GM18858 (cell line): ENCODE results near the gene DISP3.

Experiments used
- ATAC-seq: cut with Tn5 transposase; IDR thresholded peaks from one replicate; pipeline ENCODE4 v1.9.1; 2021; ENCODE audit not compliant: unreplicated experiment

DISP3 gene

DNA sequence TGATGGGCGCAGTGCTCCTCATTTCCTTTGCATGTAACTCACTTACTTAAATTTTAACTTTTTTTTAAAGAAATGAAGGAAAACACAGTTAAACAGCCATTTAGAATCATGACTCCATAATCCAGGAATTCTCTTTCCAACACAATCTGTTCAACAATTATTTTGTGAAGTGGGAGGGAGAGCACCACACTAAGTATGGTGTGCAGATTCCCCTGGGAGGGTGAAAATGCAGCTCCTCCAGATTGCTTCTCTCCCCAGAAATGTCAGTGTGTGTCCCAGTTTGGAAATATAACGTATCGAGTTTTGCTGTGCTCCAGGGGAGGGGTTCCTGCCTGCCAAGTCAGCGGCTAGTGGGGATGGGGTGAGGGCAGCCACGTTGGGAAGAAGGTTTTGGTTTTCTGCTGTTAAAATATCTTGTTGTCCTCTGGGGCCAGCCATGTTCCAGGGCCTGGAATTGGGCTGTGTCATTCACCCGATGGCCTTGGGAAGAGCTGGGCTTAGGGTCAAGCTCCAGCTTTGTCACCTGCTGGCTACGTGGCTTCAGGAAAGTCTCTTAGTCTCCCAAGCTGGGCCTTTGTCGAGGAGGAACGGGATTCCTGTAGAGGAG lies 17.3 kb upstream of the DISP3 start:
- no peak for ATAC-seq

DNA sequence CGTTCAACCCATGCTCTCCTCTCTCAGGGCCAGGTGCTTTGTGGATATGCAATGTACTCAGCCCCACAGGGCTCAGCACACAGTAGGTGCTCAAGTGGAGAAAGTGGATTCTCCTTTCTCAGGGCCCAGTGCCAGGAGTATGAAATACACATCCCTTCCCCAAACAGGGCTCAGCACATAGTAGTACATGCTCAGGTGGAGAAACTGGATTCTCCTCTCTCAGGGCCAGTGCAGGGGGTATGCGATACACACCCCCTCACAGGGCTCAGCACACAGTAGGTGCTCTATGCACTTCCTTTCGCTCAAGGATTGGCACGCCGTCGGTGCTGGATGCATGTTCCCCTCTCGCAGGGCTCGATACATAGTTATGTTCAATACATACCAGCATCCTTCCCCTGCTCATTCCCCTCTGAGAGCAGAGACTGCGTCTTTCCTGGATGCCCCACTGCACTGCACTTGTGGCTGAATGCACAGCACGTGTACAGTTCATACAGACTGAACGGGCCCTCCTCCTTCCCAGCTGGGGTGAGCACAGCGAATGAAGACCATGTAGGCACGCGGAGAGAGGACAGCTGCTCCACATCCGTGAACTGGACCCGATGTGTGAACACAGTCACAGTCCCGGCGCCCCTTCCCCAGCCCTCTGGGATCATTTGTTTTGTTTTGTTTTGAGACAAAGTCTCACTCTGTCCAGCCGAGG lies 16.6 kb upstream of the DISP3 start:
- no peak for ATAC-seq

DNA sequence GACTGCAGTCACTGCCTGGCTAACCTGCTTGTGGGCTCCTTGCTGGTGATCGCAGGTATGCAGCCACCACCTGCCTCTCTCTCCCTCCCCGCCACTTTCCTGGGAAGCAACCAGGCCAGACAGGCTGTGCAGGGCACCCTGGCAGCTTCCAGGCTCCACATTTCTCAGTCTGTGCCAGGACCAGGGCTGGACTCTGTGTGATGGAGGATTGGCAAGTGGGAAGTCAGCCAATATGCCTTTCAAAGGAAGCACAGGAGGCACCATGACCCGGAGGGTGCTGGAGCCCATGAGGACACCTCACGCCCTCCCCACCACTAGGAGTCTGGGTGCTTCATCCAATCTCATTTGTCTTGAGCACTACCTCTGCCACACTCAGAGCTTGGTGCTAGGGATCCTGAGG lies 15.8 kb upstream of the DISP3 start:
- no peak for ATAC-seq

DNA sequence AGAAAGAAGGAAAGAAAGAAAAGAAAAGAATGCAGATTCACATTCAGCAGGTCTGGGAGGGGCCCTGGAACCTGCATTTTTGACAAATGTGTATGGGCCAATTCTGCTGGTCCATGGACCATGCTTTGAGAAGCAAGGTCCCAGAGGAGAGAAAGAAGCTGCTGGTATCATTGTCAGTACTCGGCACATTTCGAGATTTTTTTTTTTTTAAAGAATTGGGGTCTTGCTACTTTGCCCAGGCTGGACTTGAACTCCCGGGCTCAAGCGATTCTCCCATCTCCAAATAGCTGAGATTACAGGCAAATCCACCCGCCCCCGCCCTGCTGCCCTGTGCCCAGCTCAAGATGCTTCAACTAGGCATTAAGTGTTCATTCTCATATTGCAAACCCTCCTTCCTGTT lies 13.6 kb upstream of the DISP3 start:
- no peak for ATAC-seq

DNA sequence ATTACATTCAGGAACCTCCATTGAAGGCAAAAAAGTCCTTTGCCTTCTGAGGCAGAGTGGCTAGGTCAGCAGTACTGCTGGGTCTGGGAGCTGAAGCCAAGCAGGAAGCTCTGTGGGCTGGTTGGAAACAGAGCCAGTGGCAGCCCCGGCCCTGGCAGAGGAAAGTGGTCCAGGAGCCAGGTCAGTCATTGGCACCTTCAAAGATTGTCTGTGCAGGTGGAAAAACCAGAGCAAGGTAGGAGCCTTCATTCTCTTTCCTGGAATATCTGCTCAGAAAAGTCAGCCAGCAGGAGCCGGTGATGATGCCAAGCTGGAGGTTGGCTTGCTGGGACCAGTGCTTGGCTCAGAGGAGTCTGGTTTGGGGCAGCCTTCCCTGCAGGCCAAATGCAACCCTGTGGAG lies 12.5 kb upstream of the DISP3 start:
- ATAC-seq, result no peak

DNA sequence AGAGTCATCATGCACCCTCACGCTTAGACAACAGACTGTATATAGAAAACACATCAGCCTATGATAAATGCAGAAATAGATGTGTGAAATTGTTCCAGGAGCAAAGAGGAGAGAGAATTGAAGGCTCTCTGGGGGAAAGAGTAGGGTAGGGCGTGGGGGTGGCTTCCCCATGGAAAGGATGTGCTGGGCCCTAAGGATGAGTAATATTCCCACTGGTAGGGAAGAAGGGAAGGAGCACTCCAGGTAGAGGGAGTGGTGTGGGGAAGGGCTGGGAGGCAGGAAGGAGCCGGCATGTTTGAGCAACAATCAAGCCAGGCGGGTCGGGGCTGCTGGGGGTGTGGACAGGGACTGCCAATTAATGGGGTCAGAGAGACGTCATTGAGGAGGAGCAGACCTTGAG lies 10.1 kb upstream of the DISP3 start:
- no peak for ATAC-seq

DNA sequence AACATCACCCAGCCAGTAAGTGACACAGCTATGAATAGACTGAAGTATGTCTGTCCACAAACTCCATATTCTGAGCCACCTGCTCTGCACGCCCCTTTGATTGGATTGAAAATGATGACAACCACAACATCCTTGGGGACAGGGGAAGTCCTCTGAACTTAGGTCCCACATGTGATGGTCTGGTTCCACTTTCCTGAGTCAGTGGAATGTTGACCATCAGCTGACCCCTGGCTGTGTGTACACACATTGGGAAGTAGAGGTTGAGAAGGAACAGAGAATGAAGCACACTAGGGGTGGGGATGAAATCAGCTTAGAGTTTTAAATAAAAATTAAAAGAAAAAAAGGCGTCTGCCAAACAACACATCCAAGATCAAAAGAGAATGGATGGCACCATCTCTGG lies 8.0 kb upstream of the DISP3 start:
- ATAC-seq, result no peak

DNA sequence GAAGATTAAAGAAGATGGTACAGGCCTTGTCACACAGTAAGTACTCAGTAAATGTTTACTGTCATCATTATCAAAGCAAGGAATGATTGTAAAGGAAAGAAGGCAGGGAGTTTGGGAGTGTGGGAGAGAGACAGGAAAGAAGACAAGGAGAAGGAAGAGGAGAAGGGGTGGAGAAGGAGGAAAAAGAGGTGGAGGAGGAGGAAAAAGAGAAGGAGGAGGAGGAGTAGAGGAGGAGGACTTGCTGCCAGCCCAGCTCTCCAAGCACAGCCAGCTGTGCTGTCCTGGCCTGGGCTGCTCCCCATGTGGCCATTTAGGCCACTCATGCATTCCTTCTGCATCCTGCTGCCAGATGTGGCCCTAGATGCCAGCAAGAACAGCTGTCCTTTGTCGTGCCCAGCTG lies 7.5 kb upstream of the DISP3 start:
- no peak for ATAC-seq

DNA sequence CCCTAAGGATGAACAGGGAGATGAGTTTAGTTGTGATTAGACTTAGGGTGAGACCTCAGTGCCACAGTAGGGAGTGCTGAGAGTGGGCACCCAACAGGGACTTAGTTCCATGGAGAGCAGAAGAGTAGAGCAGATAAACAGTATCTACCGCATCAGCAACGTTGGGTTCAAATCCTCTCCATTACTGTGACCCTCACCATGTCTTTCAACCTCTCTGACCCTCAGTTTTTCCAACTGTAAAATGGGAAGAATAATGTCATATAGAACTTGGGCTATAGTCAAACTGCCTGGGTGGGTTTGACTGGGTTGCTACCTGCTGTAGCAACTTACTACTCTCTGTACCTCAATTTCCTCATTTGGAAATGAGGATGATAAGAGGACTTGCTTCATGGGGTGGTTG lies 6.7 kb upstream of the DISP3 start:
- ATAC-seq, result no peak

DNA sequence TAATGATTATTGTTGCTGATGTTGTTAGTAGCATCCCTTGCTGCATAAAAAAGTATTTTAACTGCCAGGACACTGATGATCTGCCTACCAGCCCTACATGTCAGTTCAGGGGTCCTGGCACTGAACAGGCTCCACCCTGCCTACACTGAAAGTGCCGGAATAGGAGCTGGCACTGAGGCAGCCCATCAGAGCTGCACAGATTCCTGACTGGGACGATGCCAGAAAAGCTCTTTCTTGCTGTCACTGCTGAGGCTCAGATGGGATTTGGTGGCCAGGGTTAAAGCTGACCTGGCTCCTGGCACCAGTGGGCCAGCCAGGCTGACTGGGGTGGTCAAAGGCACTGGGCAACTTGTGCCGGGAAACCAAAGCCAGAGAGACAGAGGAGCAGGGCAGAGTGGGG lies 6.2 kb upstream of the DISP3 start:
- no peak for ATAC-seq

DNA sequence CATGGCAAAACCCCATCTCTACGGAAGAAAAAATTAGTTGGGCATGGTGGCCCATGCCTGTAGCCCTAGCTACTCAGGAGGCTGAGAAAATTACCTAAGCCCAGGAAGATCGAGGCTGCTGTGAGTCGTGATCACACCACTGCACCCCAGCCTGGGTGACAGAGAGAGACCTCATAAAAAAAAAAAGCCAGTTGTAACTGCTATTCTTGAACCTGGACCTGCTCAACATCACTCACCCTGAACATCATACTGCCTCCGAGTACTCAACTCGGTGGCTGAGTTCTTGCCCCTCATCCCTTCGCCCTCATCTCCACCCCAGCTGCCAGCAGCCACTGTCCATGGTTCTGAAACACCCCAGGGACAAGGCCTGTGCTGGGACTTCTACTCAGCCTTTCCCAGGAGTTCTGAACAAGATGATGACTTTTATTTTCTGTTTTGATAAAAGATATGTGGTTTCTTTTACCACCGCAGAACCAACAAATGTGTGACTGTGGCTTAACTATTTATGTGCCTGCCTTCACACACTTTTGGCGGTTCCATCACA lies 5.4 kb upstream of the DISP3 start:
- no peak for ATAC-seq

DNA sequence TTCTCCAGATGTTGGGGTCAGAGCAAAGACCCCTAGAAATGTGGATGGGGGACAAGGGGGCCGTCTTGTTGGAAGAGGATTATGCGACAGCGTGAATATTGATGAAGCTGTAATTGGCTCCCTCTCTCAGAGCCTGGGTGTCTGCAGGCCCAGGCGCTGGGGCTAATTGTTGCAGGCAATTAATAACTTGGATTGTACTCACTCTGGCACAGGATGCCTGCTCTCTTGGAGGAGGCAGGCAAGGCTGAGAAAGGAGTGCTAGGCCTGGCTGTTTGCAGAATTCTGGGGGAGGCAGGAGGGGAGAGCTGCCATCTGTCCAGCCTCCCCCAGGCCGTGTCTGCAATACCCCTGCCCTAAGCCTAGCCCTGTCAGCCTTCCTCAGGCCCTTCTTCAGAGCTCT lies 4.1 kb upstream of the DISP3 start:
- no peak for ATAC-seq

DNA sequence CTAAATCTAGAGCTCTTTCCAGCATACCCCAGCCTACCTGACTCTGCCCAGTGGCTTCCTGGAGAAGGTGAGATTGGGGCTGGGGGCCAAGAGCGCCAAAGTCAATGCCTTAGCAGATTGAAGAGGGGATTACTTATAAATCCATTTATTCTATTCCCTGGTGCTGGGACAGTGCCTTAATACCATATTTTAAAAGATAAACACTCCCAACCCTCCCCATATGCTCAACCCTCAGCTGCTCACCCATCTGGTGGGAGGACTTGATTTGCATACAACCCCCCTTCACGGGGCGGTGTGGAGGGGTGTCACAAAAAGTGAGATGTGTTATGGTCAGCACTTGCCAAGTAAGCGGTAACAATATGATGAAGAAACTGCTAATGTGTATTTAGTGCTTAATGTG lies 3.2 kb upstream of the DISP3 start:
- no peak for ATAC-seq

DNA sequence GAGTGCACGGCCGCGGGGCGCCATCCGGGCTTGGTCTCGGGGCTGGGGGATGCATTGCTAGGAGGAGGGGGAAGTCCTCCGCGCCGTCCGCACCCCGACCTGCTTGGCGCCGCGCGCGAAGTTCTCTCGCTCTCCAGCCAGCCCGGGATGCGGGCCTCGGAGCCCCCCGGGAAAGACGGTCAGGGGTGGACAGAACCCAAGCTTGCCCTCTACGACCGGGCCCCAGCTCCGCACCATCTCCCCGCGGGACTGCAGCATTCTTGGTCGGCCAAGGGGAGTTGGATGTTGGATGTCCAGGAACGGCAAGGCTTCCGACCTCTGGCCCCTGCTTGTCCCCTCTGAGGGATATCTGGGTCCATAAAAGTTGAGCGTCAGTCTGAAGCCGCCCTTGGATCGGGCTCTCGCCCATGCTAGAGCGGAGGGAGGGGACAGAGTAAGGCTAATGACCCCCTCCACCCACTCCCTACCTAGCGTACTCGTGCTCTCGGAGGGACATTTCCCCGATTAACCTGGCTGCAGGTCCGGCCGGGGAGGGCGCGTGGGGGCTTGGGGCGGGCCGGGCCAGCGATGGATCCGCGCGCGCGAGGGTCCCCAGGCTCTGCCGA lies 522 bp downstream of the DISP3 start:
- no peak for ATAC-seq

DNA sequence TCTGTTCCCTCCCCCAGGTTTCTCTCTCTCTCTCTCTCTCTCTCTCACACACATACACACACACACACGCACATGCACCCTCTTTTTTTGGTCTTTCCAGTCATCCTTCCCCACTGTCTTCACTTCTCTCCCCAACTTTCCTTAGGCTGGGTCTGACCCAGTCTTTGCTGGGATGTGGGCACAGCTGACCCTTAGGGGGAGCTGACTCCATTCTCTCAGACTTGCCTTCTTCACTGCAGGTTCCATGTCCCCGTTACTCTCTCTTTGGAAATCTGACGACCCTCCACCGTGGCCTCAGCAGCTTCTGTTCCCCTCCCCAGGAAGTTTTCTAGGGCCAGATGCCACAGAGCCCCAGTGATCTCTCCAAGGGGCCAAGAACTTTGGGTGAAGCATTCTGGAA lies 2.1 kb downstream of the DISP3 start:
- no peak for ATAC-seq

DNA sequence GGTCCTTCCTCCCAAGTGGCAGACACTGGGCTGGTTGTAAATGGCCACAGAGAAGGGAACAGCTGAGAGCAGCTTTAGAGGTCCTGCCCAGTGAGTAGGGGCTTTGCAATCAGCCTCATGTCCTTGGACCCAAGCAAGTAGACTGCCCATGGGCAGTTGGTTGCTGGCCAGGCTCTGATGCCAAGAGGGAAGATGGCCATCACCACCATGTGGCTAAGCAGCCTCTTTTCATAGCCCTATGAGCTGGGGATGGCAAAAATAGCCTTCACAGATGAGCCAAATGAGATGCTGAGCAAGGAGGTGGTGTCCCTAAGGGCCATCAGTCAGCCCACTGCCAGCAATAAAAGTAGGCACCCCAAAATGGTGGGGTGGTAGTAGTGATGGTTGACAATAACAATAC lies 3.2 kb downstream of the DISP3 start:
- no peak for ATAC-seq

DNA sequence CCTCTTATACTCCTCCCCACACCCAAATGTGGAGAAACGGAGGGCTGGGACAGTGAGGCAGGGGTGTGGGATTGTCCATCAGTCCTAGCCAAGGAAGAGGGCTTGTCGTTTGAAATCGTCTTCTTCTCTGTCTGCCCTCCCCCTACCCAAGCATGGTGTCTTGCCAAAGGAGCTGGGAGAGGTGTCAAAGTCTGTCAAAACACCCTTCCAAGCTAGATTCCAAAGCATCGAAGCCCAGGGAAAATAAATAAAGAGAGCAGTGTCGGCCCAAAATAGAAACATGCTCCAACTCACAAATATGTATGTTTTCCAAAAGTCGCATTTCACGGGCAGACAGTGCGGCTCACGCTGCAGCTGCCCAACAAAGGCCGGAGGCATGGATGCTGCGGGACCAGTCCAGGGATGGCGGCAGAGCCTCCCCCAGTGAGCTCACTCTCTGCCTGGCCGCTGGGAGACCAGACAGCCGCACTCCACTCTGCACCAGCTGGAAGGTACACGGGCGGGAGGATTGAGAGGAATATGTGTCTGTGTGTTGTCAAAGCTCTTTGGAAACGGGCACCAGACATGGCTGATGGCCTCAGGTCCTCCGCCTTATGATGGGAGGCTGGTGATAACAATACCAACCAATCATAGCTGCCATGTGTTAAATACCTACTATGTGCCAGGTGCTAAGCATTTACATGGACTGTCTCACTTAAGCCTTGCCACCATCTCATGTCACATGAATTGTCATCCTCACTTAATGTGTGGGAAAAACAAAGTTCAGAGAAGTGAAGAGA lies 3.9 kb downstream of the DISP3 start:
- ATAC-seq, result no peak

DNA sequence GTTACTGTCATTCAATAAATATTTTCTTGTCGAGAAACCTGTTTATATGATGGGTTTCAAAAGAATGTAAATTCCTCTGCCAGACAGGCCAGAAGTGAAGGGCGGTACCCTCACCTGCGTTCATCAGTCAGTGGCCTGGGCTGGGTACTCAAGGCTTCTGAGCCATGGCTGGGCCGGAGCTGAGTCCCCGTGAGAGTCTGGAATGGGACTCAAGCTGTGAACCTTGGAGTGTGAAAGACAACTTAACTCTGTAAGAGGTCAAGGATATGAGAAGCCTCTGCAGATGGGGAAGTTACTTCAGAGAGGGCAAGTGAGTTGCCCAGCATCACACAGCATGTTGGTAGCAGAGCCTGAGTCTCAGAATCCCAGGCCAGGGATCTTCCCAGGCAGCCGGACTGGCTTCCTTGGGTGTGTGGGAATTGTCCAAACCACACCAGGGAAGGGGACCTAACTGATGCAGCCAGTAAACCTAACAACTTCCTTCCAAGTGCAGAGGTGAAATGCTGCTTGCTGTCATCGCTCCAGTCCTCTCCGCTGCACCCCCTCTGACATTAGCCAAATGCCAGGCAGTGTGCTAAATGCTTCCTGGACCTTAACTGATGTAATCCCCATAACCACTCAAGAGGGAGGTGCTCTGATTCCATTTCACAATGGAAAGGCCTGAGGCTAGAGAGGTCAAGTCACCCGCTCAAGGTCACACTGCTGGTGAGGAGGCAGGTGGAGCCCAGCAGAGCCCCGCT lies 4.8 kb downstream of the DISP3 start:
- ATAC-seq, result no peak

DNA sequence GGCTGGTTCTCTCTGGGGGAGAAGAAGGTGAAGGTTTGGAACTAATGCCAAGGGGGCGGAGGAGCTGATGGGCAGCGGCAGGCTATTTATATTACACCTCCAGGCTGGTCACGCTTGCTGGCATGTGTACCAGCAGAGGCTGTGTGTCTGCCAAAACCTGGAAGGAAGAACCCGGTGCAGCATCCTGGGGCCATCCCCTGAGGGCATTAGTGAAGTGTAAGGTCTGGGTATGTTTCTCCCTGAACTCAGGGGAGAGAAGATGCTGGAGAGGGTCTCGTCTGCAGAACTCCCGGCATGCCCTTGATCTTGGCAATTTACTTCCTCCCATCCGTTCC lies 5.3 kb downstream of the DISP3 start:
- no peak for ATAC-seq

DNA sequence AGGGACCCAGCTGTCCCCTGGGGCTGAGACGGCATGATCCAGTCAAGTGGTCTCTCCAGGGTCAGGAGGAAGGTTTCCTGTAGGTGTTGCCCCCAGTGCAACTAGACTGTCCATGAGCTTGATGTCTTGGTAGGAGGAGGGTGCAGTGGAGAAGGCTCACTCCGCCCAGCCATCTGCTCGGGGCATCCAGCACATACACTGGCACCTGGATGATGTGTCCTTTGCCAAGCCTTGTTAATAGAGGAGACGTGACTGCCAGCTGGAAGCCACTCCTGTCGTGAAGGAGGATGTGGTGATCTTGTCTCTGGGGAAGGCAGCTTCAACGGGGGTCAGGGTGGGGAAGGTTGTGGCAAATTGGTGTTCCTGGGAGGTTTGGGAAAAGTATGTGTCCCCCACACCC lies 6.2 kb downstream of the DISP3 start:
- ATAC-seq, result no peak
